ENCODE results near the gene MIER3. TPM values are rescaled to one million over a fixed set of nuclear protein-coding genes. Genes with fewer than 3 reads are reported as not detected.

The MIER3 gene
- total RNA-seq, 1 donor from 2014 or later = 43.1 TPM

DNA sequence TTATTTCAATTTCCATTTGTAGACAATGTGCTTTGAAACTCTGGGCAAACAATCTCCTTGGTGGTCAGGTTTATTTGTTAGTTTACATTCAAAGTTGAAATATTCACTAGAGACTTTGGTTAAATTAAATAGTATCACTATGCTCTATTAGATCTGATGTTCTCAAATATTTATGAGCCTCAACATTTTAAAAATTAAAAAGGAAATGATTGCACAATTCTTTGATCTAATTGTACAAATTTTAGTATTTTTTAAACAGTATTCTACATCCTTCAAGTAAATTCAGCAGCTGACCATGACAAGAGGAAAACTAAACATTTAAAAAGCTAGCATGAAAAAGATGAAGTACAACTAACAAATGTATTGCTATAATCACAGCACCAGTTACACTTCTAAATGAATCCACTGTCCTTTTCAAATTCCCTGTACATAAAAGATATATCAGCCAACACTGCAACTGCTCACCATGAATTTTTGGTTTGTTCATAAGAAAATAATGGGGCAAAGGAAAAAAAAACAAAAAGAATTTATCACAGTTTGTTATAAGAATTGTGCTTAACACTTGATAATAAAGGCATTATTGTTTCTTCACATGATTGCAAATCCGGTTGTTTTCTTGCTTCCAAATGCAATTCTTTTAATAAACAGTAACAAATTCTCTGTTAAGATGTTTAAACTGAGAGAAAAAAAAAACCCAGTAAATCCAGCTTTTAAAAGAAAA, 31.8 kb downstream of the MIER3 start:
- no peak overlapping the region for H3K4me3 Mint-ChIP-seq
- peaks cover 35% of the 10 kb centered on the region for H3K36me3 Mint-ChIP-seq
- H3K27me3 Mint-ChIP-seq = no peaks in the 10 kb centered on the region
- H3K27ac Mint-ChIP-seq = no peak overlapping the region
- H3K9me3 Mint-ChIP-seq = no peaks in the 10 kb centered on the region
- no peak for DNase-seq (ENCODE audit: extremely low spot score, unreplicated experiment)
- H3K4me1 Mint-ChIP-seq (ENCODE audit: unreplicated experiment) = peaks cover 5% of the 10 kb centered on the region
- TF ChIP-seq, protein P1, sequence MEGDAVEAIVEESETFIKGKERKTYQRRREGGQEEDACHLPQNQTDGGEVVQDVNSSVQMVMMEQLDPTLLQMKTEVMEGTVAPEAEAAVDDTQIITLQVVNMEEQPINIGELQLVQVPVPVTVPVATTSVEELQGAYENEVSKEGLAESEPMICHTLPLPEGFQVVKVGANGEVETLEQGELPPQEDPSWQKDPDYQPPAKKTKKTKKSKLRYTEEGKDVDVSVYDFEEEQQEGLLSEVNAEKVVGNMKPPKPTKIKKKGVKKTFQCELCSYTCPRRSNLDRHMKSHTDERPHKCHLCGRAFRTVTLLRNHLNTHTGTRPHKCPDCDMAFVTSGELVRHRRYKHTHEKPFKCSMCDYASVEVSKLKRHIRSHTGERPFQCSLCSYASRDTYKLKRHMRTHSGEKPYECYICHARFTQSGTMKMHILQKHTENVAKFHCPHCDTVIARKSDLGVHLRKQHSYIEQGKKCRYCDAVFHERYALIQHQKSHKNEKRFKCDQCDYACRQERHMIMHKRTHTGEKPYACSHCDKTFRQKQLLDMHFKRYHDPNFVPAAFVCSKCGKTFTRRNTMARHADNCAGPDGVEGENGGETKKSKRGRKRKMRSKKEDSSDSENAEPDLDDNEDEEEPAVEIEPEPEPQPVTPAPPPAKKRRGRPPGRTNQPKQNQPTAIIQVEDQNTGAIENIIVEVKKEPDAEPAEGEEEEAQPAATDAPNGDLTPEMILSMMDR (conservative IDR thresholded peaks at IDR 0.05) = no peak

DNA sequence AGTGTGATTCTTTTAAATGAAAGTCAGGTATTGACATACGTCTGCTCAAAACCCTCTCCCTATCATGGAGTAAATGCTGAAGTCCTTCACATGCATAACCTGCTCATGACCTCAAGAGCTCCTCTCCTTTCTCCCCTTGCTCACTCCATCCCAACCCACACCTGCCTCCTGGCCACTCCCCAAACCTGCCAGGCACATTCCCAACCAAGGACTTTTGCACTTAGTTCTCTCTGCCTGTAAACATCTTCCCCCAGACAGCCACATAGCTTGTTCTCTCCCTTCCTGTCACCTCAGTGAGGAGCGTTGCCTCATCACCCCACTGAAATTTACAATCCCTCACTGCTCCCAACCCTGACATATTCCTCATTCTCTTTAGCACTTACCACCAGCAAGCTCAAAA, 33.9 kb downstream of the MIER3 start:
- TF ChIP-seq, protein P1 (conservative IDR thresholded peaks at IDR 0.05) = no peak
- H3K27ac Mint-ChIP-seq = peak overlapping the region; percentile 0

DNA sequence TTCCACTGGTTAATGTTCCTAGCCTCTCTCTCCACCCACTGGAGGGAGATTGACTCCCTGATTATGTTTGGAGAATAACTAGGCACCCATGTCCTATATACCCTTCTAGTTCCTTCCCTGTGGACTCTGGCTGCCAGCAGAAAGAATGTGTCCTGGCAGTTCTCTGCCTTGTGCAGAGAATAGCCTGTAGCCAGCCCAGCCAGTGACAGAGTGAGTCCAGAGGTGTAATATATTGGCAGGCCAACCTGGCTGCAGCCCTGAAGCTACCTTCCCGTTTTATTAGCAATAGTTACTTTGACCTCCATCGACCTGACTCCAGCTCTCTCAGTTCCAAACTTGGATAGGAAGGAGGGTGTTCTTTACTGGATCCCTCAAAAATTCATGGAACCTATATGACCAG, 34.4 kb downstream of the MIER3 start:
- peaks cover 20% of the 10 kb centered on the region for H3K36me3 Mint-ChIP-seq
- TF ChIP-seq, protein P1 (conservative IDR thresholded peaks at IDR 0.05) = no peak
- H3K27ac Mint-ChIP-seq = no peak overlapping the region
- H3K9me3 Mint-ChIP-seq = no peaks in the 10 kb centered on the region
- no peaks in the 10 kb centered on the region for H3K27me3 Mint-ChIP-seq
- no peak for DNase-seq (ENCODE audit: extremely low spot score, unreplicated experiment)
- peaks cover 5% of the 10 kb centered on the region for H3K4me1 Mint-ChIP-seq (ENCODE audit: unreplicated experiment)
- no peak overlapping the region for H3K4me3 Mint-ChIP-seq

More for the DNA sequence above, 33.9 kb downstream of the MIER3 start:
- H3K4me1 Mint-ChIP-seq (ENCODE audit: unreplicated experiment) = peaks cover 5% of the 10 kb centered on the region
- no peak for DNase-seq (ENCODE audit: extremely low spot score, unreplicated experiment)
- H3K9me3 Mint-ChIP-seq = no peaks in the 10 kb centered on the region
- H3K27me3 Mint-ChIP-seq = no peaks in the 10 kb centered on the region
- H3K36me3 Mint-ChIP-seq = peaks cover 22% of the 10 kb centered on the region
- no peak overlapping the region for H3K4me3 Mint-ChIP-seq

DNA sequence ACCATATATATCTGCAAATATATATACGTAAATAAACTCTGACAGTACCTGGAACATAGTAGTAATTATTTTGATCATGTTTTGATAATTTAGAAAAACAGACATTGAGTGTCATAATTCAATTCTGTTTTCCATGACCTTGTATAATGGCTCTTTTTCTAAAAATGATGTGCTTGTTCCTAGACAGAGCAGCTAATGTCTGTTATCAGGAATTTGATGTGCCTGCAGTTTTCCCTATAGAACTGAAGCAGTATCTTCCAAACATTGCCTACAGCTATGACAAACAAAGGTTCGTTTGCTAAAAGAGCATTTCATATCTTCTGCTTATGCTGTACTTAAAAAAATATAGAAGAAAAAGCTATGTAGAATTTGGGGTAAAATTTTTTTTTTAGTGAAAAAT, 37.2 kb downstream of the MIER3 start:
- no peak overlapping the region for H3K4me3 Mint-ChIP-seq
- peaks cover 7% of the 10 kb centered on the region for H3K36me3 Mint-ChIP-seq
- no peaks in the 10 kb centered on the region for H3K27me3 Mint-ChIP-seq
- H3K4me1 Mint-ChIP-seq (ENCODE audit: unreplicated experiment) = peaks cover 17% of the 10 kb centered on the region
- TF ChIP-seq, protein P1 (conservative IDR thresholded peaks at IDR 0.05) = no peak
- no peak for DNase-seq (ENCODE audit: extremely low spot score, unreplicated experiment)
- H3K27ac Mint-ChIP-seq = no peak overlapping the region
- no peaks in the 10 kb centered on the region for H3K9me3 Mint-ChIP-seq

DNA sequence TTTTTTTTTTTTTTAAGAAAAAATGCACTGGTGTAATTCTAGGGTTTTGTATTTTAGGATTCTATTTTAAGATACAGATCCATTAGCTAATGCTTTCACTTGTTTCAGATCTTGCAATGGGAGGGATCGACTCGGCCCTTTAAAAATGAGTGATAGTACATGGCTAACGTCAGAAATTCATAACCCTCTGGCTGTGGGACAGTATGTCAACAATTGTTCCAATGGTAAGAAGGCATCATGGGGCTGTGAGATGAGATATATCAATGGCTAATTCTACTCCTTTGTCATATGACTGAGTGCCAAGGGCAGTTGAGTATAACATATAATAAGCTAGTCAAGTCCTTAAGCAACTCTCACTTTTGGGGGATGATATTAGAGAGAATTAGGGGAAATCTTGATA, 38.2 kb downstream of the MIER3 start:
- Mint-ChIP-seq H3K36me3 (peaks cover 7% of the 10 kb centered on the region), H3K9me3 (no peaks in the 10 kb centered on the region), H3K4me3 (no peak overlapping the region), H3K4me1 (ENCODE audit: unreplicated experiment) (peaks cover 20% of the 10 kb centered on the region), H3K27me3 (no peaks in the 10 kb centered on the region), H3K27ac (no peak overlapping the region)
- TF ChIP-seq, protein P1 (conservative IDR thresholded peaks at IDR 0.05) = no peak
- no peak for DNase-seq (ENCODE audit: extremely low spot score, unreplicated experiment)

Data from type B pancreatic cell (in vitro differentiated cells).